ENCODE data around the gene MAPK8.

DNA sequence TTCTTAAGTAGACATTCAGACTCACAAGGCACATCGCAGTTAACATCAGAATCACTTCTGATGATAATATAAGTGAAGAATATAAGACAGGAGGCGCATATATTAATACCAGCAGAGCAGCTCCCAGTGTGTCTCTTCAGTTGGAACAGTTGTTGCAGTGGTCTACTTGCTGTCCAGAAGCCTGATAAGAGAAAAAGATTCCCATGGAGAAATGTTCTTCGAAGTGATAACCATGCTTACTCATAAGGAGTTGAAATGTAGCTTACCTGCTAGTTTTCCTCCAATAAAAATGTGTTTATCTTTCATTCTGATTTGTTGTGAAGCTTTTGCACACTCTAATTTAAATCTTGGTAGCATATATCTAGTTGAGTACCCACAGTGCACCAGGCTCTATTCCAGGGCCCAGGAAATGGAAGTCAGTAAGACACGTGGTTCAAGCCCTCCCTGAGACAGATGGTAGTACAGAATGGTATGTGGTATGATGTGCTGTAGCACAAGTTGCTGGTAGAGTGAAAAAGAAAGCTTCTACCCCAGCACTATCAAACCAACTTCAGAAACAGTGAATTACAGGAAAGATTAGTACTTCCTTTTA, 124.0 kb downstream of the MAPK8 start:
- TF ChIP-seq, protein P1, sequence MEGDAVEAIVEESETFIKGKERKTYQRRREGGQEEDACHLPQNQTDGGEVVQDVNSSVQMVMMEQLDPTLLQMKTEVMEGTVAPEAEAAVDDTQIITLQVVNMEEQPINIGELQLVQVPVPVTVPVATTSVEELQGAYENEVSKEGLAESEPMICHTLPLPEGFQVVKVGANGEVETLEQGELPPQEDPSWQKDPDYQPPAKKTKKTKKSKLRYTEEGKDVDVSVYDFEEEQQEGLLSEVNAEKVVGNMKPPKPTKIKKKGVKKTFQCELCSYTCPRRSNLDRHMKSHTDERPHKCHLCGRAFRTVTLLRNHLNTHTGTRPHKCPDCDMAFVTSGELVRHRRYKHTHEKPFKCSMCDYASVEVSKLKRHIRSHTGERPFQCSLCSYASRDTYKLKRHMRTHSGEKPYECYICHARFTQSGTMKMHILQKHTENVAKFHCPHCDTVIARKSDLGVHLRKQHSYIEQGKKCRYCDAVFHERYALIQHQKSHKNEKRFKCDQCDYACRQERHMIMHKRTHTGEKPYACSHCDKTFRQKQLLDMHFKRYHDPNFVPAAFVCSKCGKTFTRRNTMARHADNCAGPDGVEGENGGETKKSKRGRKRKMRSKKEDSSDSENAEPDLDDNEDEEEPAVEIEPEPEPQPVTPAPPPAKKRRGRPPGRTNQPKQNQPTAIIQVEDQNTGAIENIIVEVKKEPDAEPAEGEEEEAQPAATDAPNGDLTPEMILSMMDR (IDR thresholded peaks at IDR 0.05; ENCODE audit: insufficient read depth, low read depth, low read length) = no peak
- TF ChIP-seq EZH2 (IDR thresholded peaks at IDR 0.05; ENCODE audit: insufficient read depth, low read length) = no peak
